BE2C (cell line): ENCODE measurements around the gene SRXN1.

Experiments used
- DNase-seq: peaks from one replicate; pipeline ENCODE4 v3.0.0-alpha.2; 2020
- H3K27me3 ChIP-seq: fragments of 250-450 bp; sonication (Bioruptor Pico); 2 replicates; pipeline ENCODE4 v1.5.1; 2020; ENCODE audit warnings: mild to moderate bottlenecking
- H3K36me3 ChIP-seq: fragments of 250-450 bp; sonication (Bioruptor Pico); 2 replicates; pipeline ENCODE4 v1.5.1; 2020; ENCODE audit warnings: mild to moderate bottlenecking
- H3K4me1 ChIP-seq: fragments of 250-450 bp; sonication (Bioruptor Pico); 2 replicates; pipeline ENCODE4 v1.5.1; 2020
- H3K4me3 ChIP-seq: 2 replicates; pipeline ENCODE4 v1.5.1; 2011; ENCODE audit warnings: low read depth, low read length
- H3K9me3 ChIP-seq: fragments of 250-450 bp; sonication (Bioruptor Pico); 2 replicates; pipeline ENCODE4 v1.5.1; 2020
- CTCF ChIP-seq: IDR thresholded peaks from 2 replicates; pipeline ENCODE4 v1.5.1; 2012; ENCODE audit warnings: mild to moderate bottlenecking, low read depth, low read length

The SRXN1 gene

DNA sequence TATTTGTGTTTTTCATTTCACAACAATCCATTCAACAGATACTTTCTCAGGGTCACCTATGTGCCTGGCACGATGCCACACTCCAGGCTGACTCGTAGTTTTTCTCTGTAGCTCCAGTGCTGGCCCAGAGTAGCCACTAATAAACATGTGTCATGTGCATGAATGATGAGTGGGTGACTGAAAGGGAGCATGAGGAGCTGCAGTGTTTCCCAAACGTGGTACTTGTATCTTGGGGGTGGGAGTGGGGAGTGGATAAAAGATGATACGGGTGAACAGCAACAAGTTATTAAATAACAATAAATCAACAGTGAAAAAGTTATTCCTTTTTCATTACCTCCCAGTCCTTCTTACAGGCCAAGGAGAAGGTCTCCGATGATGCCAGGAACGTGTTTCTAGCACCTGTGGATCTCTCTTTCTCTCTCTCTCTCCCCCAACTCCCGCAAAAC, 17.1 kb downstream of the SRXN1 start:
- no peaks in the 10 kb centered on the region for H3K4me1 ChIP-seq
- H3K4me3 ChIP-seq, result no peak overlapping the region
- no peaks in the 10 kb centered on the region for H3K27me3 ChIP-seq
- H3K36me3 ChIP-seq, result no peaks in the 10 kb centered on the region
- no peaks in the 10 kb centered on the region for H3K9me3 ChIP-seq
- DNase-seq, result no peak
- no peak for TF ChIP-seq CTCF

GRCh38 chr20:635028-635892, 17.7 kb downstream of the SRXN1 start:
- no peak for DNase-seq
- no peaks in the 10 kb centered on the region for H3K36me3 ChIP-seq
- TF ChIP-seq CTCF, result no peak
- H3K4me1 ChIP-seq, result no peaks in the 10 kb centered on the region
- H3K9me3 ChIP-seq, result no peaks in the 10 kb centered on the region
- H3K4me3 ChIP-seq, result no peak overlapping the region
- H3K27me3 ChIP-seq, result no peaks in the 10 kb centered on the region

GRCh38 chr20:634148-634925, 18.7 kb downstream of the SRXN1 start:
- Histone ChIP-seq H3K9me3 (no peaks in the 10 kb centered on the region), H3K27me3 (no peaks in the 10 kb centered on the region), H3K4me1 (no peaks in the 10 kb centered on the region), H3K4me3 (no peak overlapping the region), H3K36me3 (no peaks in the 10 kb centered on the region)
- DNase-seq, result no peak
- TF ChIP-seq CTCF, result no peak

- no peak for TF ChIP-seq CTCF
- Histone ChIP-seq H3K4me3 (no peak overlapping the region), H3K4me1 (no peaks in the 10 kb centered on the region), H3K27me3 (no peaks in the 10 kb centered on the region), H3K9me3 (no peaks in the 10 kb centered on the region), H3K36me3 (no peaks in the 10 kb centered on the region)
- no peak for DNase-seq
Measured at GRCh38 chr20:631101-631500, 21.9 kb downstream of the SRXN1 start.

- H3K27me3 ChIP-seq, result no peaks in the 10 kb centered on the region
- no peaks in the 10 kb centered on the region for H3K9me3 ChIP-seq
- DNase-seq, result no peak
- no peaks in the 10 kb centered on the region for H3K36me3 ChIP-seq
- H3K4me1 ChIP-seq, result no peaks in the 10 kb centered on the region
- TF ChIP-seq CTCF, result no peak
- H3K4me3 ChIP-seq, result no peak overlapping the region
Measured at GRCh38 chr20:626579-626978, 26.4 kb downstream of the SRXN1 start.

- Histone ChIP-seq H3K4me3 (no peak overlapping the region), H3K9me3 (no peaks in the 10 kb centered on the region), H3K36me3 (no peaks in the 10 kb centered on the region), H3K4me1 (no peaks in the 10 kb centered on the region), H3K27me3 (no peaks in the 10 kb centered on the region)
- no peak for TF ChIP-seq CTCF
- DNase-seq, result no peak
Measured at GRCh38 chr20:625360-625932, 27.6 kb downstream of the SRXN1 start.
